Peyer's patch (tissue), 4 donors: ENCODE measurements around the gene SRRM4. TPM values are rescaled to one million over a fixed set of nuclear protein-coding genes. Genes with fewer than 3 reads are reported as not detected.

ENCODE experiments used
- DNase-seq, 3 donors: peaks; one replicate each; pipeline ENCODE4 v3.0.0-alpha.2; 2017 to 2019
- H3K27ac ChIP-seq, 4 donors: fragments of 200-600 bp; sonication (generic); one replicate each; pipeline ENCODE4 v1.5.1; 2016 to 2019
- H3K27me3 ChIP-seq, 2 donors: fragments of 200-600 bp; sonication (generic); one replicate each; pipeline ENCODE4 v1.5.1; 2019
- H3K36me3 ChIP-seq, 3 donors: fragments of 200-600 bp; sonication (generic); one replicate each; pipeline ENCODE4 v1.5.1; 2016 to 2019
- H3K4me1 ChIP-seq, 4 donors: fragments of 200-600 bp; sonication (generic); one replicate each; pipeline ENCODE4 v1.5.1; 2016 to 2019
- H3K4me3 ChIP-seq, 4 donors: fragments of 200-600 bp; sonication (generic); 1 replicate in 3 of 4; 2 replicates in 1 of 4; pipeline ENCODE4 v1.5.1; 2016 to 2019; ENCODE audit warnings: mild to moderate bottlenecking in 1 of 4
- H3K9me3 ChIP-seq, 4 donors: fragments of 200-600 bp; sonication (generic); one replicate each; pipeline ENCODE4 v1.5.1; 2016 to 2019; ENCODE audit warnings: mild to moderate bottlenecking in 1 of 4
- POLR2A ChIP-seq, 2 donors: fragments of 450-650 bp; IDR thresholded peaks; one replicate each; pipeline ENCODE4 v1.5.1; 2017; ENCODE audit warnings: antibody characterized with exemption in 2 of 2, mild to moderate bottlenecking in 2 of 2, moderate library complexity in 2 of 2
- total RNA-seq, 4 donors: library from RNA; depleted of rRNA; stranded (reverse); fragments of >200 nt; gene quantifications; one replicate each; pipeline ENCODE4 v1.1.0, GENCODE V29; 2016
- TF ChIP-seq, protein P1 (sequence below), 6 experiments: fragments of 450-650 bp in 4 of 6; fragments of 200-600 bp in 2 of 6; sonication (generic) in 1 of 6; IDR thresholded peaks; one replicate each; pipeline ENCODE4 v1.5.1; 2017 to 2019; ENCODE audit warnings: antibody characterized with exemption in 6 of 6, mild to moderate bottlenecking in 3 of 6, moderate library complexity in 1 of 6

The SRRM4 gene
- total RNA-seq, 4 donors from 2014 or later: not detected

DNA sequence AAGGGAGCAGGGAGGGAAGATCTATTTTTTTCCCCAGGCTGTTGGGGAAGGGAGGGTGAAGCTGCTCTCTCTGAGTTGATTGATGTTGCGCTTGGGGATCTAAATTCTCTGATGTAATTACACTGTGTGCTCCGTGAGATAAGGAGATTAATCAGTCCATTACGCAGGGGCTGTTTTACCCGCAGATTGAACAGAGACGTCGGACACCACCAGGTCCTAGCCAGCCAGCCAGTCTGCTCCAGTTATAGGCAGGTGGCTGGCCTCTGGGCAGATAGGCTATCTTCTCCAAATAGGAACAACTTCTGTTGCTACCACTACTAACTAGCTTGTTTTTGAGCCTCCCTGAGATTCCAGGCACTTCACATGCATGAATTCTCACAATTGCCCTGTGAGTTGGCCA lies 91.1 kb downstream of the SRRM4 start:
- no peaks in the 10 kb centered on the region for H3K9me3 ChIP-seq
- H3K27me3 ChIP-seq: no peaks in the 10 kb centered on the region
- H3K4me1 ChIP-seq: no peaks in the 10 kb centered on the region
- no peak overlapping the region for H3K4me3 ChIP-seq
- no peak for TF ChIP-seq POLR2A (IDR thresholded peaks at IDR 0.05)
- TF ChIP-seq, protein P1, sequence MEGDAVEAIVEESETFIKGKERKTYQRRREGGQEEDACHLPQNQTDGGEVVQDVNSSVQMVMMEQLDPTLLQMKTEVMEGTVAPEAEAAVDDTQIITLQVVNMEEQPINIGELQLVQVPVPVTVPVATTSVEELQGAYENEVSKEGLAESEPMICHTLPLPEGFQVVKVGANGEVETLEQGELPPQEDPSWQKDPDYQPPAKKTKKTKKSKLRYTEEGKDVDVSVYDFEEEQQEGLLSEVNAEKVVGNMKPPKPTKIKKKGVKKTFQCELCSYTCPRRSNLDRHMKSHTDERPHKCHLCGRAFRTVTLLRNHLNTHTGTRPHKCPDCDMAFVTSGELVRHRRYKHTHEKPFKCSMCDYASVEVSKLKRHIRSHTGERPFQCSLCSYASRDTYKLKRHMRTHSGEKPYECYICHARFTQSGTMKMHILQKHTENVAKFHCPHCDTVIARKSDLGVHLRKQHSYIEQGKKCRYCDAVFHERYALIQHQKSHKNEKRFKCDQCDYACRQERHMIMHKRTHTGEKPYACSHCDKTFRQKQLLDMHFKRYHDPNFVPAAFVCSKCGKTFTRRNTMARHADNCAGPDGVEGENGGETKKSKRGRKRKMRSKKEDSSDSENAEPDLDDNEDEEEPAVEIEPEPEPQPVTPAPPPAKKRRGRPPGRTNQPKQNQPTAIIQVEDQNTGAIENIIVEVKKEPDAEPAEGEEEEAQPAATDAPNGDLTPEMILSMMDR (IDR thresholded peaks at IDR 0.05): no peak
- H3K36me3 ChIP-seq: no peaks in the 10 kb centered on the region
- no peak overlapping the region for H3K27ac ChIP-seq
- no peak for DNase-seq

DNA sequence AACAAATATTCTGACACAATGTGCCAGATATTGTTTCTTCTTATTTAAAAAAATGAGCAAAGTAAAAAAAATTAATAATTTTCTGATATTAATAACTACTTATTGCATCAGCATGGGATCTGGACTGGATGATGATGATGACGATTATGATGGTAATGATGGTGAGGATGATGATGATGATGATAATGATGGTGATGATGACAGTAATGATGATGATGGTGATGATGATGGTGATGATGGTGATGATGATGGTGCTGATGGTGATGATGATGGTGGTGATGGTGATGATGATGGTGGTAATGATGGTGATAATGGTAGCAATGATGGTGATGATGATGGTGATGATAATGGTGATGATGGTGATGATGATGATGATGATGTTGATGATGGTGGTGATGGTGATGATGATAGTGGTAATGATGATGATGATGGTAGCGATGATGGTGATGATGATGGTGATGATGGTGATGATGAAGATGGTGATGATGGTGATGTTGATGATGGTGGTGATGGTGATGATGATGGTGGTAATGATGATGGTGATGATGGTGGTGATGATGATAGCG lies 94.0 kb downstream of the SRRM4 start:
- no peaks in the 10 kb centered on the region for H3K36me3 ChIP-seq
- no peak for DNase-seq
- H3K27ac ChIP-seq: no peak overlapping the region
- TF ChIP-seq POLR2A (IDR thresholded peaks at IDR 0.05): no peak
- TF ChIP-seq, protein P1 (IDR thresholded peaks at IDR 0.05): no peak
- H3K4me1 ChIP-seq: no peaks in the 10 kb centered on the region
- H3K27me3 ChIP-seq: no peaks in the 10 kb centered on the region
- no peaks in the 10 kb centered on the region for H3K9me3 ChIP-seq
- H3K4me3 ChIP-seq: no peak overlapping the region

DNA sequence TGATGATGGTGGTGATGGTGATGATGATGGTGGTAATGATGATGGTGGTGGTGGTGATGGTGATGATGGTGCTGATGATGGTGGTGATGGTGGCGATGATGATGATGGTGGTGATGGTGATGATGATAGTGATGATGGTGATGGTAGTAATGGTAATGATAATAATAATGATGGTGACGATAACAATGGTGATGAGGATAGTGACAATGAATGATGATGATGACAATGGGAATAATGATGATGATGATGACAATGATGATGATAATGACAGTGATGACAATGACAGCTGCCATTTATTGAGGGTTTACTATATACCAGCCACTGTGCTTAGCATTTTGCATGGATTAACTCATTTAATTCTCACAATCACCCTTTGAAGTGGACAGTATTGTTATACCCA lies 94.6 kb downstream of the SRRM4 start:
- no peaks in the 10 kb centered on the region for H3K4me1 ChIP-seq
- H3K36me3 ChIP-seq: no peaks in the 10 kb centered on the region
- H3K27ac ChIP-seq: no peak overlapping the region
- no peaks in the 10 kb centered on the region for H3K9me3 ChIP-seq
- no peaks in the 10 kb centered on the region for H3K27me3 ChIP-seq
- H3K4me3 ChIP-seq: no peak overlapping the region
- DNase-seq: no peak
- TF ChIP-seq, protein P1 (IDR thresholded peaks at IDR 0.05): no peak
- TF ChIP-seq POLR2A (IDR thresholded peaks at IDR 0.05): no peak

- no peak overlapping the region for H3K27ac ChIP-seq
- TF ChIP-seq POLR2A (IDR thresholded peaks at IDR 0.05): no peak
- TF ChIP-seq, protein P1 (IDR thresholded peaks at IDR 0.05): no peak
- no peak for DNase-seq
- H3K27me3 ChIP-seq: no peaks in the 10 kb centered on the region
- H3K4me1 ChIP-seq: no peaks in the 10 kb centered on the region
- H3K4me3 ChIP-seq: no peak overlapping the region
- H3K36me3 ChIP-seq: no peaks in the 10 kb centered on the region
- no peaks in the 10 kb centered on the region for H3K9me3 ChIP-seq
These were observed 98.2 kb downstream of the SRRM4 start for GRCh38 chr12:119079530-119079929.

DNA sequence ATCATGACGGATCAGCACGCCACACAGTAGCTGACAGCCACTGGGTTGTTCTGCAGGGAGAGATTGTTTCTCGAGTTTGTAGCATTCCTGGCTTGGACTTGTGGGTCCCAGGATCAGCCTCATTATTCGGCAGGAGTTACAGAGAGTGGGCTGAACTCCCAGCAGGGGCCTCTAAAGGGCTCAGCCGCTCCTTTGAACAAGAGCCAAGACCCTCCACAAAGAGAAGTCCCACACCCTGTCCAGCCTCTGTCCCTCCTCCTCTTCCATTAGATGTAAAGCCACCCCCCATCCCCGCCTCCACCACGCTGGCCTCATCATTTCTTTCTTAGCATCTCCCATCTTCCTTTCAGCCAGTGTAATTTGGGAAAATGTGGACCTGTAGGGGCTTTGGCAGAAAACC lies 100.7 kb downstream of the SRRM4 start:
- no peaks in the 10 kb centered on the region for H3K36me3 ChIP-seq
- no peak overlapping the region for H3K27ac ChIP-seq
- no peaks in the 10 kb centered on the region for H3K9me3 ChIP-seq
- DNase-seq: no peak
- TF ChIP-seq, protein P1 (IDR thresholded peaks at IDR 0.05): no peak
- no peak for TF ChIP-seq POLR2A (IDR thresholded peaks at IDR 0.05)
- no peaks in the 10 kb centered on the region for H3K4me1 ChIP-seq
- H3K27me3 ChIP-seq: no peaks in the 10 kb centered on the region
- H3K4me3 ChIP-seq: no peak overlapping the region

DNA sequence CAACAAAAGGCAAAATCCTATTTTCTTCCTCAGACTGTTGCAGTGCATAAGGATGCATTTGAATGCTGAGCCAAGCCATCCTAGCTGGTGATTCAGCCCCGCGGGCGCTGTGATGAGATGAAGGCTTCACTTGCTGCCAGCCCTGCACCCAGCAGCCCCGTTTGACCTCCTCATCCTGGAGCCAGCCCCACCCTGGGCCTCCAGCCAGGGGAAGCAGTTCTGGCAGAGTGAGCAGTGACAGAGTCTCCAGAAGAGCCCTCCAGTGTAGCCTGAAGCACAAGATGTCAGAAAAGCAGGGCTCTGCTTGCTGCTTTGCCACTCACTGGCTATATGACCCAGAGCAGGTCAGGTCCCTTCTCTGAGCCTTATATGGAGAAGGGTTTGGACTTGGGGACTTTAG lies 101.2 kb downstream of the SRRM4 start:
- Histone ChIP-seq H3K9me3 (no peaks in the 10 kb centered on the region), H3K36me3 (no peaks in the 10 kb centered on the region), H3K4me1 (no peaks in the 10 kb centered on the region), H3K27ac (no peak overlapping the region), H3K27me3 (no peaks in the 10 kb centered on the region), H3K4me3 (no peak overlapping the region)
- DNase-seq: no peak
- TF ChIP-seq, protein P1 (IDR thresholded peaks at IDR 0.05): no peak
- no peak for TF ChIP-seq POLR2A (IDR thresholded peaks at IDR 0.05)
